HCT116 (cell line): ENCODE data around the gene AFAP1. TPM values are rescaled to one million over a fixed set of nuclear protein-coding genes. Genes with fewer than 3 reads are reported as not detected.

Source experiments
- ATAC-seq: fragments of 200-7000 bp; cut with Tn5 transposase; 2 replicates; pipeline ENCODE4 v1.9.1; 2020; ENCODE audit warnings: mild to moderate bottlenecking, moderate library complexity
- BruUV-seq: library from RNA; stranded (reverse); fragments of 400-500 nt; replicated peaks from 2 replicates; lab custom pipeline; 2021; lab: Mats Ljungman, UMichigan
- CTCF ChIA-PET: fragments of 300-600 bp; sonication (Branson Sonifier 250); formaldehyde crosslinking; loops from one replicate; lab custom pipeline; 2021; ENCODE audit warnings: antibody characterized with exemption; lab: Charles Lee
- POLR2A ChIA-PET: fragments of 300-600, 350-600 bp; sonication (Branson Sonifier 250); formaldehyde crosslinking; loops from one replicate; lab custom pipeline; 2021; ENCODE audit warnings: antibody characterized with exemption; lab: Charles Lee
- RAD21 ChIA-PET, 2 experiments: fragments of 300-600 bp; sonication (Branson Sonifier 250); formaldehyde crosslinking; loops; one replicate each; lab custom pipeline; 2023; ENCODE audit warnings: low total read pairs in 2 of 2; ENCODE audit not compliant: uncharacterized antibody in 2 of 2, unreplicated experiment in 2 of 2, low non-redundant PET in 1 of 2; lab: Charles Lee
- DNase-seq: peaks from one replicate; pipeline ENCODE4 v3.0.0-alpha.2; 2010; ENCODE audit warnings: low read depth, low spot score
- H2AFZ ChIP-seq: fragments of 200-600 bp; shearing (Covaris generic), sonication (generic); 2 replicates; pipeline ENCODE4 v1.6.1; 2017; ENCODE audit warnings: low read depth, mixed run types, mixed read lengths, antibody characterized with exemption, low read length; ENCODE audit not compliant: poor library complexity, severe bottlenecking
- H3K27ac ChIP-seq: 2 replicates; pipeline ENCODE4 v1.5.1; 2012; ENCODE audit warnings: low read depth, low read length
- H3K27me3 ChIP-seq: fragments of 200-600 bp; sonication (generic); 2 replicates; pipeline ENCODE4 v1.6.1; 2016; ENCODE audit warnings: mixed run types, low read length, mixed read lengths; ENCODE audit not compliant: insufficient read depth
- H3K36me3 ChIP-seq, 2 experiments: fragments of 200-500 bp in 1 of 2; fragments of 200-600 bp in 1 of 2; sonication (Bioruptor generic) in 1 of 2; sonication (generic) in 1 of 2; 2 replicates each; pipeline versions ENCODE4 v1.5.1 to v1.6.1; 2014 to 2016; ENCODE audit warnings: low read length in 2 of 2, inconsistent platforms in 1 of 2, mixed read lengths in 1 of 2, mixed run types in 1 of 2; ENCODE audit not compliant: insufficient read depth in 2 of 2, control insufficient read depth in 1 of 2
- H3K4me1 ChIP-seq, 2 experiments: fragments of 200-600 bp in 1 of 2; sonication (generic) in 1 of 2; 2 replicates each; pipeline versions ENCODE4 v1.5.1 to v1.6.1; 2012 to 2017; ENCODE audit warnings: low read length in 2 of 2, inconsistent platforms in 1 of 2, mild to moderate bottlenecking in 1 of 2, mixed read lengths in 1 of 2, mixed run types in 1 of 2, moderate library complexity in 1 of 2; ENCODE audit not compliant: insufficient read depth in 2 of 2, control insufficient read depth in 1 of 2
- H3K4me2 ChIP-seq: fragments of 200-600 bp; sonication (generic); 2 replicates; pipeline ENCODE4 v1.6.1; 2017; ENCODE audit warnings: mixed run types, low read length, mixed read lengths
- H3K4me3 ChIP-seq, 2 experiments: fragments of 200-600 bp in 1 of 2; sonication (generic) in 1 of 2; replicated peaks in 1 of 2; 2 replicates each; pipeline ENCODE4 v1.5.1; 2011 to 2016; ENCODE audit warnings: low read length in 2 of 2, control low read depth in 1 of 2, low read depth in 1 of 2, mild to moderate bottlenecking in 1 of 2, mixed read lengths in 1 of 2, mixed run types in 1 of 2
- H3K79me2 ChIP-seq: fragments of 200-600 bp; sonication (generic); 2 replicates; pipeline ENCODE4 v1.6.1; 2017; ENCODE audit warnings: mild to moderate bottlenecking, mixed run types, low read length, moderate library complexity, mixed read lengths; ENCODE audit not compliant: insufficient read depth
- H3K9ac ChIP-seq: fragments of 200-600 bp; sonication (generic); 2 replicates; pipeline ENCODE4 v1.6.1; 2016; ENCODE audit warnings: low read length, mixed read lengths
- H3K9me2 ChIP-seq: fragments of 200-600 bp; sonication (generic), shearing (Covaris generic); 2 replicates; pipeline ENCODE4 v1.6.1; 2017; ENCODE audit warnings: mixed run types, mild to moderate bottlenecking, moderate library complexity; ENCODE audit not compliant: insufficient read depth
- H3K9me3 ChIP-seq, 2 experiments: fragments of 200-500 bp in 1 of 2; fragments of 200-600 bp in 1 of 2; sonication (Bioruptor generic) in 1 of 2; sonication (generic) in 1 of 2; 2 replicates each; pipeline ENCODE4 v1.6.1; 2014 to 2017; ENCODE audit warnings: low read length in 2 of 2, mixed read lengths in 2 of 2, inconsistent platforms in 1 of 2, low read depth in 1 of 2, mild to moderate bottlenecking in 1 of 2, mixed run types in 1 of 2, moderate library complexity in 1 of 2; ENCODE audit not compliant: control insufficient read depth in 1 of 2, insufficient read depth in 1 of 2
- H4K20me1 ChIP-seq: fragments of 200-600 bp; sonication (generic), shearing (Covaris generic); 2 replicates; pipeline ENCODE4 v1.6.1; 2017; ENCODE audit warnings: mixed run types, mild to moderate bottlenecking, moderate library complexity; ENCODE audit not compliant: insufficient read depth
- ATF3 ChIP-seq: IDR thresholded peaks from 2 replicates; pipeline ENCODE4 v1.6.1; 2012
- CEBPB ChIP-seq: IDR thresholded peaks from 2 replicates; pipeline ENCODE4 v1.6.1; 2012; ENCODE audit warnings: low read depth
- EGR1 ChIP-seq: IDR thresholded peaks from 2 replicates; pipeline ENCODE4 v1.6.1; 2012; ENCODE audit warnings: low read depth
- ELF1 ChIP-seq: IDR thresholded peaks from 2 replicates; pipeline ENCODE4 v1.6.1; 2012; ENCODE audit warnings: low read depth, borderline replicate concordance
- EZH2 ChIP-seq: fragments of 200-600 bp; sonication (generic); IDR thresholded peaks from 2 replicates; pipeline ENCODE4 v1.6.1; 2017; ENCODE audit warnings: antibody characterized with exemption, mixed run types
- EZH2phosphoT487 ChIP-seq: fragments of 200-600 bp; IDR thresholded peaks from 2 replicates; pipeline ENCODE4 v1.6.1; 2018; ENCODE audit warnings: antibody characterized with exemption, borderline replicate concordance
- JUND ChIP-seq: IDR thresholded peaks from 2 replicates; pipeline ENCODE4 v1.6.1; 2012
- MAX ChIP-seq: IDR thresholded peaks from 2 replicates; pipeline ENCODE4 v1.6.1; 2012
- POLR2A ChIP-seq: IDR thresholded peaks from 2 replicates; pipeline ENCODE4 v1.7.0; 2011; ENCODE audit warnings: borderline replicate concordance; ENCODE audit not compliant: insufficient read depth, insufficient read length; ENCODE audit errors: extremely low read depth
- POLR2AphosphoS5 ChIP-seq: IDR thresholded peaks from 2 replicates; pipeline ENCODE4 v1.6.1; 2011; ENCODE audit warnings: mild to moderate bottlenecking, low read depth, low read length, moderate library complexity
- REST ChIP-seq: IDR thresholded peaks from 2 replicates; pipeline ENCODE4 v1.6.1; 2012; ENCODE audit warnings: low read depth
- SIN3A ChIP-seq: IDR thresholded peaks from 2 replicates; pipeline ENCODE4 v1.6.1; 2012; ENCODE audit warnings: low read depth
- SRF ChIP-seq: IDR thresholded peaks from 2 replicates; pipeline ENCODE4 v1.6.1; 2012; ENCODE audit warnings: low read depth
- YY1 ChIP-seq: IDR thresholded peaks from 2 replicates; pipeline ENCODE4 v1.6.1; 2011; ENCODE audit warnings: low read length, low read depth, moderate library complexity, mild to moderate bottlenecking; ENCODE audit not compliant: insufficient replicate concordance; ENCODE audit errors: extremely low read depth
- ZBTB33 ChIP-seq: IDR thresholded peaks from 2 replicates; pipeline ENCODE4 v1.6.1; 2011; ENCODE audit warnings: mild to moderate bottlenecking, low read length, moderate library complexity; ENCODE audit not compliant: insufficient replicate concordance; ENCODE audit errors: extremely low read depth
- ZFX ChIP-seq: fragments of 450-650 bp; IDR thresholded peaks from 2 replicates; pipeline ENCODE4 v1.6.1; 2017
- ZNF274 ChIP-seq: fragments of 200-500 bp; sonication (Bioruptor generic); IDR thresholded peaks from 2 replicates; pipeline ENCODE4 v1.6.1; 2014; ENCODE audit warnings: mild to moderate bottlenecking, low read depth, low read length, inconsistent platforms
- intact Hi-C: fragments of 100-400 bp; cut with micrococcal nuclease; formaldehyde crosslinking; loops from 2 replicates; pipeline ENCODE4 v1.10.0; 2022
- total RNA-seq: library from RNA; stranded (reverse); gene quantifications from one replicate; pipeline ENCODE4 v1.2.1, GENCODE V29; 2021; ENCODE audit not compliant: unreplicated experiment

AFAP1 gene
- total RNA-seq, 1 experiment from 2014 or later: 19.4 TPM

DNA sequence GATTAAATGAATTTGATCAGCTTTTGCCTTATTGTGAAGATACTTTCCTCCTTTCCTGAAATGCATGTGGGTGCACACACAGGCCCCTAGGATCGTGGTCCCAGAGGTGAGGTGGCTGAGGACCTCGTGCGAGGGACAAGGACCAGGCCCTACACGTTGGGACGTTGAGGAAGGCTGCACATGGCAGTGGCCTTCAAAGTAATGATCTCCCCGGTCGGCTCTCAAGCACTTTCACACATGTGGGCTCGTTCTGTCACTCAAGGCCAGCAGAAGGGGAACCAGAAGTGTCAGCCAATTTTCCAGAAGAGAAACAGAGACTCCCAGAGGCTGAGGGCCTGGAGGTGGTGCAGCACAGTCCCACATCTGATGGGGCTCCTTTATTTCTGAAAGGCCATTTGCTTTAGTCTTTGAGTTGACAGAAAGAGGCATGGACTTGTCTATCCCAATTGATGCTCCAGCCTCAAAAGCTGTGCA lies 196.8 kb downstream of the AFAP1 start:
- H2AFZ ChIP-seq: no peak overlapping the region
- POLR2A ChIA-PET: no interaction called here

More for the DNA sequence above, 196.8 kb downstream of the AFAP1 start:
- DNase-seq (no peak), ATAC-seq (no peak)
- no peak overlapping the region for H3K27ac ChIP-seq
- RAD21 ChIA-PET: no interaction called here
- no peak overlapping the region for H3K4me3 ChIP-seq
- no peaks in the 10 kb centered on the region for H4K20me1 ChIP-seq
- TF ChIP-seq EGR1 (no peak), ZNF274 (no peak), EZH2phosphoT487 (no peak), REST (no peak), ZFX (no peak), ATF3 (no peak), CEBPB (no peak), MAX (no peak), POLR2AphosphoS5 (no peak), ZBTB33 (no peak), JUND (no peak), SIN3A (no peak), POLR2A (no peak), ELF1 (no peak), EZH2 (no peak), YY1 (no peak), SRF (no peak)
- H3K9me3 ChIP-seq: no peaks in the 10 kb centered on the region
- no peak overlapping the region for H3K9ac ChIP-seq
- H3K4me2 ChIP-seq: no peak overlapping the region
- H3K79me2 ChIP-seq: no peaks in the 10 kb centered on the region
- H3K9me2 ChIP-seq: no peaks in the 10 kb centered on the region
- intact Hi-C loops: no loop called here
- no peaks in the 10 kb centered on the region for H3K27me3 ChIP-seq
- no peaks in the 10 kb centered on the region for H3K36me3 ChIP-seq
- BruUV-seq: no TSS peak
- no peaks in the 10 kb centered on the region for H3K4me1 ChIP-seq
- CTCF ChIA-PET: no interaction called here
